Ishikawa (cell line): ENCODE measurements around the gene CD4.

Source experiments
- CEBPB ChIP-seq: IDR thresholded peaks from 2 replicates; pipeline ENCODE4 v1.6.1; 2012
- CREB1 ChIP-seq: IDR thresholded peaks from 2 replicates; pipeline ENCODE4 v1.6.1; 2012; ENCODE audit warnings: low read depth
- EGR1 ChIP-seq: IDR thresholded peaks from 2 replicates; pipeline ENCODE4 v1.6.1; 2012
- EP300 ChIP-seq: IDR thresholded peaks from 2 replicates; pipeline ENCODE4 v1.6.1; 2012; ENCODE audit warnings: borderline replicate concordance
- FOXM1 ChIP-seq: IDR thresholded peaks from 2 replicates; pipeline ENCODE4 v1.6.1; 2012; ENCODE audit warnings: low read depth, borderline replicate concordance
- NFIC ChIP-seq: IDR thresholded peaks from 2 replicates; pipeline ENCODE4 v1.6.1; 2012
- RAD21 ChIP-seq: IDR thresholded peaks from 2 replicates; pipeline ENCODE4 v1.6.1; 2012; ENCODE audit warnings: low read depth
- TAF1 ChIP-seq: IDR thresholded peaks from 2 replicates; pipeline ENCODE4 v1.6.1; 2012; ENCODE audit warnings: low read depth, mild to moderate bottlenecking
- TCF12 ChIP-seq: IDR thresholded peaks from 2 replicates; pipeline ENCODE4 v1.6.1; 2012; ENCODE audit warnings: low read depth
- TEAD4 ChIP-seq: IDR thresholded peaks from 2 replicates; pipeline ENCODE4 v1.6.1; 2012
- YY1 ChIP-seq: IDR thresholded peaks from 2 replicates; pipeline ENCODE4 v1.6.1; 2012; ENCODE audit warnings: low read depth
- ZBTB7A ChIP-seq: IDR thresholded peaks from 2 replicates; pipeline ENCODE4 v1.6.1; 2012; ENCODE audit warnings: low read depth
- TF ChIP-seq, protein P1 (sequence below): IDR thresholded peaks from 2 replicates; pipeline ENCODE4 v1.6.1; 2012; ENCODE audit warnings: low read depth, mild to moderate bottlenecking
- TF ChIP-seq, protein P2 (sequence below): IDR thresholded peaks from 2 replicates; pipeline ENCODE4 v1.6.1; 2012
- TF ChIP-seq, protein P3 (sequence below): IDR thresholded peaks from 2 replicates; pipeline ENCODE4 v1.6.1; 2012

The CD4 gene

DNA sequence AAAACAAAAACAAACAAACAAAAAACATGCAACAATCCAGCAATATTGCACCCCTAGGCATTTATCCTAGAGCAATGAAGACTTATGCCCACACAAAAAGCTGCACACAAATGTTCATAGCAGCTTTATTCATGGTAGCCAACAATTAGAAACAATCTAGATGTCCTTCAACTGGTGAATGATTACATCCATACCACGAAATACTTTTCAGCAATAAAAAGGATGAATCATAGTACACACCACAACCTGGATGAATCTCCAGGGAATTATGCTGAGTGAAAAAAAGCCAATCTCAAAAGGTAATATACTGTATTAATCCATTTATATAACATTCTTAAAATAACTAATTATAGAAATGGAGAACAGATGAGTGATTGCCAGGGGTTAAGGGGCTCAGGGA is 17.8 kb downstream of the CD4 start:
- TF ChIP-seq TAF1 (no peak), TEAD4 (no peak), RAD21 (no peak), YY1 (no peak)
- TF ChIP-seq, protein P1, sequence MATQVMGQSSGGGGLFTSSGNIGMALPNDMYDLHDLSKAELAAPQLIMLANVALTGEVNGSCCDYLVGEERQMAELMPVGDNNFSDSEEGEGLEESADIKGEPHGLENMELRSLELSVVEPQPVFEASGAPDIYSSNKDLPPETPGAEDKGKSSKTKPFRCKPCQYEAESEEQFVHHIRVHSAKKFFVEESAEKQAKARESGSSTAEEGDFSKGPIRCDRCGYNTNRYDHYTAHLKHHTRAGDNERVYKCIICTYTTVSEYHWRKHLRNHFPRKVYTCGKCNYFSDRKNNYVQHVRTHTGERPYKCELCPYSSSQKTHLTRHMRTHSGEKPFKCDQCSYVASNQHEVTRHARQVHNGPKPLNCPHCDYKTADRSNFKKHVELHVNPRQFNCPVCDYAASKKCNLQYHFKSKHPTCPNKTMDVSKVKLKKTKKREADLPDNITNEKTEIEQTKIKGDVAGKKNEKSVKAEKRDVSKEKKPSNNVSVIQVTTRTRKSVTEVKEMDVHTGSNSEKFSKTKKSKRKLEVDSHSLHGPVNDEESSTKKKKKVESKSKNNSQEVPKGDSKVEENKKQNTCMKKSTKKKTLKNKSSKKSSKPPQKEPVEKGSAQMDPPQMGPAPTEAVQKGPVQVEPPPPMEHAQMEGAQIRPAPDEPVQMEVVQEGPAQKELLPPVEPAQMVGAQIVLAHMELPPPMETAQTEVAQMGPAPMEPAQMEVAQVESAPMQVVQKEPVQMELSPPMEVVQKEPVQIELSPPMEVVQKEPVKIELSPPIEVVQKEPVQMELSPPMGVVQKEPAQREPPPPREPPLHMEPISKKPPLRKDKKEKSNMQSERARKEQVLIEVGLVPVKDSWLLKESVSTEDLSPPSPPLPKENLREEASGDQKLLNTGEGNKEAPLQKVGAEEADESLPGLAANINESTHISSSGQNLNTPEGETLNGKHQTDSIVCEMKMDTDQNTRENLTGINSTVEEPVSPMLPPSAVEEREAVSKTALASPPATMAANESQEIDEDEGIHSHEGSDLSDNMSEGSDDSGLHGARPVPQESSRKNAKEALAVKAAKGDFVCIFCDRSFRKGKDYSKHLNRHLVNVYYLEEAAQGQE = no peak

DNA sequence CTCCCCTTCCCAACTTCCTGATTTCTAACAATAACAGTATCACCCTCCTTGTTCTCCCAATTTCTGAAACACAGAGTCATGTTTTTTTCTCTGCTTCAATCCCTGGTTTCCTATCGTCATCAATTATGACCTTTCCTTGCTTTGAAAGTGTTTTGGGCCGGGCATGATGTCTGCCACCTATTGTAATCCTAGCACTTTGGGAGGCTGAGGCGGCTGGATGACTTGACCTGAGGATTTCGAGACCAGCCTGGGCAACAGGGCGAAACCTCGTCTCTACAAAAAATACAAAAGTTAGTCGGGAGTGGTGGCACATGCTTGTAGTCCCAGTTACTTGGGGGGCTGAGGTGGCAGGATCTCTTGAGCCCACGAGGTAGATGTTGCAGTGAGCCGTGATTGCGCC is 19.7 kb downstream of the CD4 start:
- 0 out of 2 replicates have a peak, but pooled peaks have one; percentile 6 for TF ChIP-seq CEBPB
- no peak for TF ChIP-seq NFIC

DNA sequence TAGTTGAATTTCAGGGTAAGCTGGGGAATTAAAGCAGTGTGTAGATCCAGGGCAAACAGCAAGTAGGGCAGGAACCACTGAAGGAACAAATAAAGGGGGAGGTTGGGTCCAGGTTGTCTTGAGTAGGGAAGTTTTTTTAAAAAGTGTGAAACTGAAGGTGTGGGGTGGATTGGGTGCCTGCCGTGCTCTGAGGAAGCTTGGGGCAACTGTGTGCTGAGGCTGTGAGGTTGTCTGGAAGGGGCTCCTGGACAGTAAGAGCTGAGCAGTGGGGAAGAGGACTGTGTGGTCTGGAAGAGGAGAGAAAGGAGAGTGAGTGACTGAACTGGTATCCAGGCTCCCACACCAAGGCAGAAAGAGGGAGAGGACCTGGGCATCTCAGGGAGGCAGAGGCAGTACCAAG is 21.4 kb downstream of the CD4 start:
- TF ChIP-seq CEBPB (no peak), TAF1 (no peak)
- TF ChIP-seq, protein P2, sequence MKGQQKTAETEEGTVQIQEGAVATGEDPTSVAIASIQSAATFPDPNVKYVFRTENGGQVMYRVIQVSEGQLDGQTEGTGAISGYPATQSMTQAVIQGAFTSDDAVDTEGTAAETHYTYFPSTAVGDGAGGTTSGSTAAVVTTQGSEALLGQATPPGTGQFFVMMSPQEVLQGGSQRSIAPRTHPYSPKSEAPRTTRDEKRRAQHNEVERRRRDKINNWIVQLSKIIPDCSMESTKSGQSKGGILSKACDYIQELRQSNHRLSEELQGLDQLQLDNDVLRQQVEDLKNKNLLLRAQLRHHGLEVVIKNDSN = no peak

DNA sequence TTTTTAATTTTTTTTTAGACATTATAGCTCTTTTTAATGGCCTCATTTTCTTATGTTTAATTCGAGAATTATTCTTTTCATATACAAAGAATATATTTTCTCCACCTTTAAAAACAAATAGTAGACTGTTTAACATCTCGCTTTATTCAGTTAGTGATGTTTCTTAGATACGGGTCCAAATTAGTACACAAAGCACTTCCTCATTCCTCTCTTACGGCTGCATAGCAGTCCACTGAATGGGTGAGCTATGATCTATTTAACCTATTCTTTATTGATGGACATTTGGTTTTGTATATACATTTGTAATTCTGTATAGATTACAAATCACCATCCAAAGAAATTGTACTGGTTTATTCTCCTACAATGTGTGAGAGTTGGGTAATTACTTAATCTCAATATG is 24.0 kb downstream of the CD4 start:
- TF ChIP-seq EGR1 = no peak
- TF ChIP-seq NFIC = no peak
- TF ChIP-seq CEBPB = no peak
- TF ChIP-seq TAF1 = no peak
- TF ChIP-seq, protein P3, sequence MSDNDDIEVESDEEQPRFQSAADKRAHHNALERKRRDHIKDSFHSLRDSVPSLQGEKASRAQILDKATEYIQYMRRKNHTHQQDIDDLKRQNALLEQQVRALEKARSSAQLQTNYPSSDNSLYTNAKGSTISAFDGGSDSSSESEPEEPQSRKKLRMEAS = no peak
- TF ChIP-seq RAD21 = no peak
- TF ChIP-seq CREB1 = no peak
- no peak for TF ChIP-seq TCF12
- no peak for TF ChIP-seq YY1
- TF ChIP-seq, protein P2 = no peak
- no peak for TF ChIP-seq TEAD4
- no peak for TF ChIP-seq ZBTB7A
- no peak for TF ChIP-seq EP300
- no peak for TF ChIP-seq FOXM1
- TF ChIP-seq, protein P1 = no peak

DNA sequence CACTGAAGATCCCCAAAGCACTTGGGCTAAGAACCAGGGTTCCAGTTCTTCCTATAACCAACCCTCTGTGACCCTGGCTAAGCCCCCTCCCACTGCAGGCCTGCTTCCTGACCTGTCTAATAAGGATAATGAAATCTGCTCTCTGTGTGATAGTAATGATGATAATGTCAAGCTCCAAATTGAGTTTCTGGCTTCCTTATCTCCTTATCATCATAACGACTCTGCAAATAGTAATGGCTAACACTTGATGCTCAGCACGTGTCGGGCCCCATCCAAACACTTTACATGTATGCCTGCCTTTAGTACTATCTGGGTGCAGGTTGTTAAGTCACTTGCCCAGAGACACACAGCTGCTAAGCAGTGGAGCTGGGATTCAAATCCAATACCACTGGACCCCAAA is 27.3 kb downstream of the CD4 start:
- no peak for TF ChIP-seq ZBTB7A
- TF ChIP-seq, protein P1 = no peak
- no peak for TF ChIP-seq EP300
- TF ChIP-seq TCF12 = no peak
- TF ChIP-seq EGR1 = no peak
- no peak for TF ChIP-seq TAF1
- no peak for TF ChIP-seq FOXM1
- TF ChIP-seq CEBPB = no peak
- no peak for TF ChIP-seq YY1
- TF ChIP-seq TEAD4 = no peak
- TF ChIP-seq, protein P3 = no peak
- TF ChIP-seq NFIC = no peak
- no peak for TF ChIP-seq CREB1
- no peak for TF ChIP-seq RAD21
- TF ChIP-seq, protein P2 = no peak
